Measurements from ENCODE around the gene CTDSP2.

GRCh38 chr12:57886542-57886941 lies 40.0 kb upstream of the CTDSP2 start:
- TF ChIP-seq CTCF (IDR thresholded peaks at IDR 0.05; ENCODE audit: low read depth, low read length, poor library complexity, severe bottlenecking) (no peak), EZH2phosphoT487 (IDR thresholded peaks at IDR 0.05; ENCODE audit: borderline replicate concordance, low read length) (no peak)
